HEK293T (cell line): ENCODE data around the gene FAM9A.
"Not testable (repeated sequence)": the region's sequence is repeated elsewhere in the genome, so short reads cannot be mapped to it uniquely, and the experiment has no call there.

ENCODE experiments used
- BHLHE40 ChIP-seq: fragments of 450-650 bp; IDR thresholded peaks from 2 replicates; pipeline ENCODE4 v1.6.1; 2016; ENCODE audit warnings: mild to moderate bottlenecking, moderate library complexity, borderline replicate concordance
- FOXK2 ChIP-seq: fragments of 450-650 bp; IDR thresholded peaks from 2 replicates; pipeline ENCODE4 v1.6.1; 2016; ENCODE audit warnings: mild to moderate bottlenecking
- FOXM1 ChIP-seq: fragments of 450-650 bp; IDR thresholded peaks from 2 replicates; pipeline ENCODE4 v1.6.1; 2017; ENCODE audit warnings: mild to moderate bottlenecking, borderline replicate concordance
- NFRKB ChIP-seq: fragments of 450-650 bp; IDR thresholded peaks from 2 replicates; pipeline ENCODE4 v1.6.1; 2016; ENCODE audit warnings: mild to moderate bottlenecking, moderate library complexity
- TF ChIP-seq, protein P1 (sequence below): fragments of 450-650 bp; IDR thresholded peaks from 2 replicates; pipeline ENCODE4 v1.6.1; 2016

- not testable (repeated sequence) for TF ChIP-seq BHLHE40, FOXM1, NFRKB, FOXK2
- TF ChIP-seq, protein P1, sequence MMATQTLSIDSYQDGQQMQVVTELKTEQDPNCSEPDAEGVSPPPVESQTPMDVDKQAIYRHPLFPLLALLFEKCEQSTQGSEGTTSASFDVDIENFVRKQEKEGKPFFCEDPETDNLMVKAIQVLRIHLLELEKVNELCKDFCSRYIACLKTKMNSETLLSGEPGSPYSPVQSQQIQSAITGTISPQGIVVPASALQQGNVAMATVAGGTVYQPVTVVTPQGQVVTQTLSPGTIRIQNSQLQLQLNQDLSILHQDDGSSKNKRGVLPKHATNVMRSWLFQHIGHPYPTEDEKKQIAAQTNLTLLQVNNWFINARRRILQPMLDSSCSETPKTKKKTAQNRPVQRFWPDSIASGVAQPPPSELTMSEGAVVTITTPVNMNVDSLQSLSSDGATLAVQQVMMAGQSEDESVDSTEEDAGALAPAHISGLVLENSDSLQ: not testable (repeated sequence)
These were observed 832 bp downstream of the FAM9A start for GRCh38 chrX:8800351-8800750.
